ENCODE data around the gene HECTD4. TPM values are rescaled to one million over a fixed set of nuclear protein-coding genes. Genes with fewer than 3 reads are reported as not detected.

The HECTD4 gene
- total and polyA plus RNA-seq, 4 donors: 4.3 to 80.1 (median 25.5) TPM

DNA sequence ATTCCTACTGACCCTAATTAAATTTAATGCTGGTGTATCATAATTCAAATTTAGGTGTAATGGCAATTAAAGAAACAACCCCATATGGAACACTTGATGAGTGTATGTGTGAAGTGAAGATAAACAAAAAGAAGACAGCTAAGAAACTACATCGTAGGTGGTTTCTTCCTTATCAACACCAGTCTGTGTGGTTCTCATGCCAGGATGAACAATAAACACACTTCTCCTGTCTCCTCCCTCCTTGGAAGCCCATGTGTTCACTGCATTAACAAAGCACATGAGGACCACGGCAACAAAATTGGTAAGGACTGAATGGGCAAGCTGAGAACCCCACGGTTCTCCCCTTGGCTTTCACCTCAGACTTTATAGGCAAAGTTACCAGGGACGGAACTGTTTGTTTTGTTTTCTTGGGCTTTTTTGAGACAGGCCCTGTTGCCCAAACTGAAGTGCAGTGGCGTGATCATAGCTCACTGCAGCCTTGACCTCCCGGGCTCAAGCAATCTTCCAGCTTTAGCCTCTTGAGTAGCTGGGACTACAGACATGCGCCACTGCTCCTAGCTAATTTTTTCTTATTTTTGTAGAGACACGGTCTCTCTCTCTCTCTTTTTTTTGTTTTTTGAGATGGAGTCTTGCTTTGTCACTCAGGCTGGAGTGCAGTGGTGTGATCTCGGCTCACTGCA lies 185.9 kb downstream of the HECTD4 start (continued):
- TF ChIP-seq, protein P1, sequence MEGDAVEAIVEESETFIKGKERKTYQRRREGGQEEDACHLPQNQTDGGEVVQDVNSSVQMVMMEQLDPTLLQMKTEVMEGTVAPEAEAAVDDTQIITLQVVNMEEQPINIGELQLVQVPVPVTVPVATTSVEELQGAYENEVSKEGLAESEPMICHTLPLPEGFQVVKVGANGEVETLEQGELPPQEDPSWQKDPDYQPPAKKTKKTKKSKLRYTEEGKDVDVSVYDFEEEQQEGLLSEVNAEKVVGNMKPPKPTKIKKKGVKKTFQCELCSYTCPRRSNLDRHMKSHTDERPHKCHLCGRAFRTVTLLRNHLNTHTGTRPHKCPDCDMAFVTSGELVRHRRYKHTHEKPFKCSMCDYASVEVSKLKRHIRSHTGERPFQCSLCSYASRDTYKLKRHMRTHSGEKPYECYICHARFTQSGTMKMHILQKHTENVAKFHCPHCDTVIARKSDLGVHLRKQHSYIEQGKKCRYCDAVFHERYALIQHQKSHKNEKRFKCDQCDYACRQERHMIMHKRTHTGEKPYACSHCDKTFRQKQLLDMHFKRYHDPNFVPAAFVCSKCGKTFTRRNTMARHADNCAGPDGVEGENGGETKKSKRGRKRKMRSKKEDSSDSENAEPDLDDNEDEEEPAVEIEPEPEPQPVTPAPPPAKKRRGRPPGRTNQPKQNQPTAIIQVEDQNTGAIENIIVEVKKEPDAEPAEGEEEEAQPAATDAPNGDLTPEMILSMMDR (IDR thresholded peaks at IDR 0.05; ENCODE audit: low read depth, low read length, missing input control): no peak

DNA sequence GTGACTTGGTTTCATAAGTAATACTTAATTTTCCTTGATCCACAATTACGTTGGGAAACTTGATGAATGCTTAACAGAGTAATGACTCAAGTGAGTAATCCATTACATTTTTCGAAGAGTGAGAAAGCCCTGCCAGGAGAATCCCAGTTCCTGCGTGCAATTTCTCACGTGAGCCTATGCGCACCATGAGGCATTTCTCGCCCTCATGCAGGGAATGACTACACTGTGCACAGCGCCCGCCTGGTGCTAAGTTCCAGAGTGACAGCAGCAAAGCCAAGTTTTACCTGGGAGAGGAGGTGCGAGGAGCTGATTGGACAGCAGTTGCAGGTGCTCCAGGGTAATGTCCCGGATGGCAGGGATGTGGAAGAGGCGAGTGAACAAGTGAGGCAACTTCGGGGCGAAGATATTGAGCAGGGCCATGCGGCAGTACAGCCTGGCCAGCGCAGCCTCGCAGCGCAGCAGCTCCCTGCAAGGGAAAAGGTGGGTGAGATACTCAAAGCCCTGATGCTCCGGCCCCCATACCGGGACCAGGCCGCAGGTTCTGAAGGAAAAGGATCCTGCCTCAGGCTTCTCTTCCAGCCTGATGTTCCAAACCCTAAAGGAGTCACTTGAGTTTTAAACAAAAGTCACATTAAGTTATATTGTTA lies 187.5 kb downstream of the HECTD4 start:
- TF ChIP-seq RAD21 (IDR thresholded peaks at IDR 0.05) (no peak), GABPA (IDR thresholded peaks at IDR 0.05 in 1 of 2, conservative IDR thresholded peaks at IDR 0.05 in 1 of 2) (no peak), FOXA2 (IDR thresholded peaks at IDR 0.05) (no peak), SP1 (IDR thresholded peaks at IDR 0.05) (no peak), NR2F2 (IDR thresholded peaks at IDR 0.05) (no peak), TAF1 (conservative IDR thresholded peaks at IDR 0.05) (no peak), RXRA (IDR thresholded peaks at IDR 0.05) (no peak)
- TF ChIP-seq, protein P2, sequence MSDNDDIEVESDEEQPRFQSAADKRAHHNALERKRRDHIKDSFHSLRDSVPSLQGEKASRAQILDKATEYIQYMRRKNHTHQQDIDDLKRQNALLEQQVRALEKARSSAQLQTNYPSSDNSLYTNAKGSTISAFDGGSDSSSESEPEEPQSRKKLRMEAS (IDR thresholded peaks at IDR 0.05): no peak
- TF ChIP-seq, protein P3, sequence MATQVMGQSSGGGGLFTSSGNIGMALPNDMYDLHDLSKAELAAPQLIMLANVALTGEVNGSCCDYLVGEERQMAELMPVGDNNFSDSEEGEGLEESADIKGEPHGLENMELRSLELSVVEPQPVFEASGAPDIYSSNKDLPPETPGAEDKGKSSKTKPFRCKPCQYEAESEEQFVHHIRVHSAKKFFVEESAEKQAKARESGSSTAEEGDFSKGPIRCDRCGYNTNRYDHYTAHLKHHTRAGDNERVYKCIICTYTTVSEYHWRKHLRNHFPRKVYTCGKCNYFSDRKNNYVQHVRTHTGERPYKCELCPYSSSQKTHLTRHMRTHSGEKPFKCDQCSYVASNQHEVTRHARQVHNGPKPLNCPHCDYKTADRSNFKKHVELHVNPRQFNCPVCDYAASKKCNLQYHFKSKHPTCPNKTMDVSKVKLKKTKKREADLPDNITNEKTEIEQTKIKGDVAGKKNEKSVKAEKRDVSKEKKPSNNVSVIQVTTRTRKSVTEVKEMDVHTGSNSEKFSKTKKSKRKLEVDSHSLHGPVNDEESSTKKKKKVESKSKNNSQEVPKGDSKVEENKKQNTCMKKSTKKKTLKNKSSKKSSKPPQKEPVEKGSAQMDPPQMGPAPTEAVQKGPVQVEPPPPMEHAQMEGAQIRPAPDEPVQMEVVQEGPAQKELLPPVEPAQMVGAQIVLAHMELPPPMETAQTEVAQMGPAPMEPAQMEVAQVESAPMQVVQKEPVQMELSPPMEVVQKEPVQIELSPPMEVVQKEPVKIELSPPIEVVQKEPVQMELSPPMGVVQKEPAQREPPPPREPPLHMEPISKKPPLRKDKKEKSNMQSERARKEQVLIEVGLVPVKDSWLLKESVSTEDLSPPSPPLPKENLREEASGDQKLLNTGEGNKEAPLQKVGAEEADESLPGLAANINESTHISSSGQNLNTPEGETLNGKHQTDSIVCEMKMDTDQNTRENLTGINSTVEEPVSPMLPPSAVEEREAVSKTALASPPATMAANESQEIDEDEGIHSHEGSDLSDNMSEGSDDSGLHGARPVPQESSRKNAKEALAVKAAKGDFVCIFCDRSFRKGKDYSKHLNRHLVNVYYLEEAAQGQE (IDR thresholded peaks at IDR 0.05): no peak
- TF ChIP-seq, protein P1 (IDR thresholded peaks at IDR 0.05; ENCODE audit: low read depth, low read length, missing input control): no peak
- no peak for DNase-seq (ENCODE audit: low spot score)
- no peaks in the 10 kb centered on the region for H3K4me1 ChIP-seq (ENCODE audit: control insufficient read depth in 4 of 4, insufficient read depth in 4 of 4, low read length in 3 of 4)
- peaks cover 14 to 54% (median 37%) of the 10 kb centered on the region in 4 donors for H3K36me3 ChIP-seq (ENCODE audit: control insufficient read depth in 4 of 4, insufficient read depth in 3 of 4, low read depth in 1 of 4, low read length in 3 of 4)
- H3K27me3 ChIP-seq (ENCODE audit: control insufficient read depth in 4 of 4, insufficient read depth in 4 of 4, low read length in 3 of 4): no peaks in the 10 kb centered on the region
- H3K9me3 ChIP-seq (ENCODE audit: control insufficient read depth in 4 of 4, low read length in 3 of 4): no peaks in the 10 kb centered on the region
- H3K27ac ChIP-seq (ENCODE audit: low read depth in 1 of 2, low read length in 2 of 2): no peak overlapping the region
- no peak overlapping the region for H3K4me3 ChIP-seq (ENCODE audit: low read depth in 1 of 3, low read length in 3 of 3)
- no peak overlapping the region for H3K9ac ChIP-seq (ENCODE audit: low read depth in 1 of 2, low read length in 2 of 2)
- WGBS: 97% methylated on average over 20 of the region's 20 CpGs

Data from liver (tissue), 9 donors.